C4-2B (cell line): Measurements from ENCODE around the gene INF2.
"Not testable (repeated sequence)": the region's sequence is repeated elsewhere in the genome, so short reads cannot be mapped to it uniquely, and the experiment has no call there.

Experiments
- H3K27ac ChIP-seq: fragments of 450-650 bp; 2 replicates; pipeline ENCODE4 v1.5.1; 2017
- ZFX ChIP-seq: fragments of 450-650 bp; IDR thresholded peaks from 2 replicates; pipeline ENCODE4 v1.6.1; 2017
- TF ChIP-seq, protein P1 (sequence below): fragments of 450-650 bp; conservative IDR thresholded peaks from 2 replicates; pipeline ENCODE4 v1.5.1; 2017; ENCODE audit warnings: mild to moderate bottlenecking

INF2 gene

GRCh38 chr14:104659764-104660523, 29.5 kb upstream of the INF2 start:
- H3K27ac ChIP-seq, result no peak overlapping the region
- TF ChIP-seq, protein P1, sequence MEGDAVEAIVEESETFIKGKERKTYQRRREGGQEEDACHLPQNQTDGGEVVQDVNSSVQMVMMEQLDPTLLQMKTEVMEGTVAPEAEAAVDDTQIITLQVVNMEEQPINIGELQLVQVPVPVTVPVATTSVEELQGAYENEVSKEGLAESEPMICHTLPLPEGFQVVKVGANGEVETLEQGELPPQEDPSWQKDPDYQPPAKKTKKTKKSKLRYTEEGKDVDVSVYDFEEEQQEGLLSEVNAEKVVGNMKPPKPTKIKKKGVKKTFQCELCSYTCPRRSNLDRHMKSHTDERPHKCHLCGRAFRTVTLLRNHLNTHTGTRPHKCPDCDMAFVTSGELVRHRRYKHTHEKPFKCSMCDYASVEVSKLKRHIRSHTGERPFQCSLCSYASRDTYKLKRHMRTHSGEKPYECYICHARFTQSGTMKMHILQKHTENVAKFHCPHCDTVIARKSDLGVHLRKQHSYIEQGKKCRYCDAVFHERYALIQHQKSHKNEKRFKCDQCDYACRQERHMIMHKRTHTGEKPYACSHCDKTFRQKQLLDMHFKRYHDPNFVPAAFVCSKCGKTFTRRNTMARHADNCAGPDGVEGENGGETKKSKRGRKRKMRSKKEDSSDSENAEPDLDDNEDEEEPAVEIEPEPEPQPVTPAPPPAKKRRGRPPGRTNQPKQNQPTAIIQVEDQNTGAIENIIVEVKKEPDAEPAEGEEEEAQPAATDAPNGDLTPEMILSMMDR, result no peak
- no peak for TF ChIP-seq ZFX

DNA sequence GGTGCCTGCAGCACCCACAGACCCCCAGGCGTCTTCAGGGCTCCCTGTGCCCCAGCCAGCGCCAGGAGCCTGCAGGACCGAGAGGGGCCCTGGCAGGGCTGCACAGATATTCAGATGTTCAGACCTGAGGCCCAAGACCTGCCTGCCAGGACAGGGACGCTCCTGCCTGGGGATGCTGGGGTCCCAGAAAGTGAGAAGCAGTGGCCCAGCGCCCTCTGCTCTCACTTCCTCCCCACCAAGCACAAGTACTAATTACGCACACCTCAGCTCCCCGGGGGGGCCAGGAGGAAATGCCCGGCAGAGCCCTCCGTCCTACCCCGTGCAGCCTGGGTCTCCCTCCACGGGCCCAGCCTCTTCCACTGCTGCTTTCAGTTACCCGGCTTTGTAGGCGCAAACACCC, 28.8 kb upstream of the INF2 start:
- no peak overlapping the region for H3K27ac ChIP-seq

DNA sequence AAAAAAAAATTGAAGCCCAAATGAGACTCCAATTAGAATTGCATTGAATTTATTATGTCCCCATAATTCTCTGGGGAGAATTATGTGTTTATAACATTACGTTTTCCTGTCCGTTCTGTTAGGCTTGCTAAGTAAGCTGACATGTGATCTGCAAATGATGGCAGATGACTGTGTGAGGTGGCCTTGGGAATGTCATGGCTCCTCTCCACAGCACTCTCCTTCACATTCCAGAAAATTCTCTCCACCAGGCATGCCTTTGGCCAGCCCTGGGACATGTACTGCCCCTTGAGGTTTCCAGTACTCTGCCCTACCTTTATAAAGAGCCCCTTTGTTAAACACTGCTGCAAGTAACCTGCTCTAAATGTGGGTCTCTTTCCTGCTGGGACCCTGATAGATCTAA, 28.3 kb upstream of the INF2 start:
- TF ChIP-seq, protein P1, result no peak
- TF ChIP-seq ZFX, result no peak
- H3K27ac ChIP-seq, result no peak overlapping the region

More for the DNA sequence above, 28.8 kb upstream of the INF2 start:
- TF ChIP-seq, protein P1, result no peak
- no peak for TF ChIP-seq ZFX

DNA sequence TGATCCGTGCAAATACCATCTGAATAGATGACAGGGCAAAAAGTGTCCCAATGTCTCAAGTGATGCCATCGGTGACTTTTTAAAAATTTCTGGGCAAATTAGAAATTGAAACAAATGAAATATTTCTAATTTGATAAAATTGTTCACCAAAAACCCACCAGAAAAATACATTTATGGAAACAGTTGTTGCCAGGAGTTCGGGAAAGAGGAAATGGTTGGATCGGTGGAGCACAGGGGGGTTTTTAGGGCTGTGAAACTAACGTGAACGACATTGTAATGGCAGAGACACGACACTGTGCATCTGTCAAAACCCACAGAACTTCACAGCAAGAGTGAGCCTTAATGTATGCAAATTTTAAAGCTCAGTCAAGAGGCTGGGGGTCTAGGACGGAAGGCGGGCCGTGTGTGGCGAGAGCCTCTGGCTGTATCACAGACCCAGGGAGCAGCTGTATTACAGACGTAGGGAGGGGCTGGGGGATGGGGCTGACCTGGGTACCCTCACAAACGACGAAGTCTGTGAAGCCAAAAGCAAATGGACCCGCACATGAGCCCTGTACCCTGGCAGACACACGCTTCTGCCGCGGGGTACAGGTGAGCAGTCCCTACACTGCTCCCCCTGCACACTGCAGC, 27.8 kb upstream of the INF2 start:
- not testable (repeated sequence) for H3K27ac ChIP-seq

GRCh38 chr14:104662472-104662871, 26.9 kb upstream of the INF2 start:
- not testable (repeated sequence) for H3K27ac ChIP-seq

DNA sequence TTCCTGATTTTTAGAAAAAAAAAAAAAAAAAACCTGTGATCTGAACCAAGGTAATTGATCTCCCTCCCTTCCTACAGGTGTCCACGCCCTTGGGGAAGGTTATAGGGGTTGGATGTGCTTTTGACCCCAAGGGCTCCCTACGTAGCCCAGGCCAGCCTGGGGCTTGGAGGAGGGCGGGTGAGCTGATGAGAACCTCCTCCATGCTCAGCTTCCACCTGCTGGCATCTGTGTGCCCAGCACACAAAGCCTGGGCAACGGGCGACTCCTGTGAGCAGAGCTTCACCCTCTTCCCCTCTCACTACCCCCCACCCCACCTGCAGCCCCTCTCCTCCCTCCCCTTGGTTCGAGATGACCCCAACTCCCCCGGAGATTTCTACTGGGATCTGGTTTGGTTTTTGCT, 25.3 kb upstream of the INF2 start:
- no peak for TF ChIP-seq ZFX
- TF ChIP-seq, protein P1, result no peak
- H3K27ac ChIP-seq, result no peak overlapping the region

DNA sequence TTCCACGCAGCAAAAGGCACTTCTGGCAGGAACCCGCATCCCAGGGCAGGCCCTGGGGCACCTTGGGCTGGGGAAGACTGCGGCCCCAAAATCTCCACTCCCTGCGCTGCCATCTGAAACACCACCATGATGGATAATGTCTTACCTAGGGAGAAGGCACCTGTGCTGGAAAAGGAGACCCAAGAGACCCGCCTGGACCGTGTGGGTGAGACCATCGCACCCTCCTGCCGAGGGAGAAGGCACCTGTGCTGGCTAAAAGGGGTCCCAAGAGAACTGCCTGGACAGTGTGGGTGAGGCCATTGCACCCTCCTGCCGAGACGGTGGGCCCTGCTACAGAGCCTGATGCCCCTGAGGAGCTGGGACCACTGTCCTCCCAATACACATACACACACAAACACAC, 24.8 kb upstream of the INF2 start:
- no peak for TF ChIP-seq ZFX
- TF ChIP-seq, protein P1, result no peak
- no peak overlapping the region for H3K27ac ChIP-seq

DNA sequence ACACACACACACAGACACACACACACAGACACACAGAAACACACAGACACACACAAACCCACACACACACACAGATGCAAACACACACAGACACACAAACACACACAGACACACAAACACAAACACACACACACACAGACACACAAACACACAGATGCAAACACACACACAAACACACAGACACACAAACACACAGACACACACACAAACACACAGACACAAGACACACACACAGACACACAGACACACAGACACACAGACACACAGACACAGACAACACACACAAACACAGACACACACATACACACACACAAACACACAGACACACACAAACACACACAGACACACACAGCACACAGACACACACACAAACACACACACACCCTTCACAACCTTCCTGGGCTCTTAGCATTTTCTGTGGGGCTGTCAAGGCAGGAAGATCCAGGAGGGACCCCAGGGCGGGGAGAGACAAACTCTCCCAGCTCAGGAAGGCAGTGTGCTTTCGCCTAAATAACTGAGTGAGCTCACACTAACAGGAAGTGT, 24.2 kb upstream of the INF2 start:
- no peak for TF ChIP-seq ZFX
- TF ChIP-seq, protein P1, result no peak
- H3K27ac ChIP-seq, result no peak overlapping the region
